Transverse colon (tissue), 4 donors: ENCODE data around the gene KIAA1755.

Experiments used
- CTCF ChIP-seq, 5 experiments: fragments of 200-600 bp in 3 of 5; fragments of 450-650 bp in 2 of 5; sonication (generic) in 3 of 5; IDR thresholded peaks; 1 replicate in 2 of 5; 2 replicates in 3 of 5; pipeline ENCODE4 v1.5.1; 2016 to 2017; ENCODE audit warnings: antibody characterized with exemption in 5 of 5, inconsistent platforms in 3 of 5, mild to moderate bottlenecking in 2 of 5, moderate library complexity in 1 of 5
- EP300 ChIP-seq: sonication (generic); formaldehyde crosslinking; IDR thresholded peaks from one replicate; pipeline ENCODE4 v1.6.1; 2017; ENCODE audit warnings: antibody characterized with exemption, low read depth
- POLR2A ChIP-seq: fragments of 450-650 bp; IDR thresholded peaks from one replicate; pipeline ENCODE4 v1.6.1; 2016; ENCODE audit warnings: antibody characterized with exemption, mild to moderate bottlenecking, moderate library complexity
- POLR2AphosphoS5 ChIP-seq, 3 donors: sonication (generic); formaldehyde crosslinking; IDR thresholded peaks; one replicate each; pipeline ENCODE4 v1.6.1; 2016; ENCODE audit warnings: antibody characterized with exemption in 3 of 3

- no peak for TF ChIP-seq CTCF (IDR thresholded peaks at IDR 0.05)
- TF ChIP-seq POLR2A, result no peak
- no peak for TF ChIP-seq EP300
- no peak for TF ChIP-seq POLR2AphosphoS5 (IDR thresholded peaks at IDR 0.05)
Measured at GRCh38 chr20:38260025-38260377, 534 bp downstream of the KIAA1755 start.
